Measurements from ENCODE around the gene F13B. TPM values are rescaled to one million over a fixed set of nuclear protein-coding genes. Genes with fewer than 3 reads are reported as not detected.

F13B gene
- total RNA-seq, 1 experiment from 2014 or later, result not detected

DNA sequence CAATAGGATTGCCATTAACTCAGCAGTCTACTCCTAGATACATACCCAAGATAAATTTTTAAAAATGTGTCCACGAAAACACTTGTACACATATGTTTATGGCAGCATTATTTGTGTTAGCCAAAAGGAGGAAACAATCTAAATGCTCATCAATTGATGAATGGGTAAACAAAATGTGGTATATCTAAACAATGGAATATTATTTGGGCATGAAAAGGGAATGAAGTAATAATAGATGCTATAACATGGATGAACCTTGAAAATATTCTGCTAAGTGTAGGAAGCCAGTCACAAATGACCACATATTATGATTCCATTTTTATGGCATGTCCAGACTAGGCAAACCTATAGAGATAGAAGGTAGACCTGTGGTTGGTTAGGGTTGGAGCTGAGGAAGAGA, 55.4 kb downstream of the F13B start:
- Histone ChIP-seq H3K9me2 (ENCODE audit: insufficient read depth) (no peaks in the 10 kb centered on the region), H3K27ac (ENCODE audit: low read depth, low read length) (no peak overlapping the region), H2AFZ (ENCODE audit: low read depth, low read length, poor library complexity, severe bottlenecking) (no peak overlapping the region), H3K4me3 (replicated peaks in 1 of 2; ENCODE audit: low read depth in 1 of 2, low read length in 2 of 2) (no peak overlapping the region), H4K20me1 (ENCODE audit: insufficient read depth) (no peaks in the 10 kb centered on the region), H3K79me2 (ENCODE audit: insufficient read depth, low read length) (no peaks in the 10 kb centered on the region), H3K36me3 (ENCODE audit: control insufficient read depth in 1 of 2, insufficient read depth in 2 of 2, low read length in 2 of 2) (no peaks in the 10 kb centered on the region), H3K4me1 (ENCODE audit: control insufficient read depth in 1 of 2, insufficient read depth in 2 of 2, low read length in 2 of 2) (no peaks in the 10 kb centered on the region), H3K9me3 (ENCODE audit: control insufficient read depth in 1 of 2, insufficient read depth in 1 of 2, low read depth in 1 of 2, low read length in 2 of 2) (peaks cover 0 to 3% of the 10 kb centered on the region in 2 experiments; a peak in 1 of 4 replicates), H3K9ac (ENCODE audit: low read length) (no peak overlapping the region), H3K4me2 (ENCODE audit: low read length) (no peak overlapping the region), H3K27me3 (ENCODE audit: insufficient read depth, low read length) (no peaks in the 10 kb centered on the region)
- no TSS peak for BruUV-seq (replicated peaks)
- ATAC-seq (no peak), DNase-seq (ENCODE audit: low read depth, low spot score) (no peak)
- ChIA-PET RAD21 (ENCODE audit: low non-redundant PET in 1 of 2, low total read pairs in 2 of 2, uncharacterized antibody in 2 of 2, unreplicated experiment in 2 of 2) (no interaction called here), CTCF (no interaction called here), POLR2A (no interaction called here)
- intact Hi-C loops (cut with micrococcal nuclease), result no loop called here
- no peak for TF ChIP-seq RAD21 (IDR thresholded peaks at IDR 0.05; ENCODE audit: low read depth)
- TF ChIP-seq, protein P1, sequence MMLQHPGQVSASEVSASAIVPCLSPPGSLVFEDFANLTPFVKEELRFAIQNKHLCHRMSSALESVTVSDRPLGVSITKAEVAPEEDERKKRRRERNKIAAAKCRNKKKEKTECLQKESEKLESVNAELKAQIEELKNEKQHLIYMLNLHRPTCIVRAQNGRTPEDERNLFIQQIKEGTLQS (IDR thresholded peaks at IDR 0.05), result no peak
- no peak for TF ChIP-seq SIN3A (IDR thresholded peaks at IDR 0.05; ENCODE audit: low read depth)

DNA sequence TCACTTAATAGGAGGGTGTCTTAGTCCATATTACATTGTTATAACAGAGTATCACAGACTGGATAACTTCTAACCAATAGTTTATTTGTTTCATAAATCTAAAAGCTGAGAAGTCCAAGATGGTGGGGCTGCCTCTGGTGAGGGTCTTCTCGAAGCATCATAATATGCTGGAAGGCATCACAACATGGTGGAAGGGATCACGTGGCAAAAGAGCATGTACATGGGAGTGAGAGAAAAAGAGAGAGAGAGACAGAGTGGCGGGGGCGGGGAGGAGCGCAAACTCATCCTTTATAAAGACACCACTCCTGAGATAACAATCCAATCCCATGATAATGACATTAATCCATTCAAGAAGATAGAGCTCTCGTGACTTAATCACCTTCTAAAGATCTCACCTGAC, 58.2 kb downstream of the F13B start:
- DNase-seq (ENCODE audit: low read depth, low spot score) (no peak), ATAC-seq (no peak)
- intact Hi-C loops (cut with micrococcal nuclease), result no loop called here
- Histone ChIP-seq H3K79me2 (ENCODE audit: insufficient read depth, low read length) (no peaks in the 10 kb centered on the region), H3K27ac (ENCODE audit: low read depth, low read length) (no peak overlapping the region), H3K27me3 (ENCODE audit: insufficient read depth, low read length) (no peaks in the 10 kb centered on the region), H3K9me3 (ENCODE audit: control insufficient read depth in 1 of 2, insufficient read depth in 1 of 2, low read depth in 1 of 2, low read length in 2 of 2) (peaks cover 0 to 3% of the 10 kb centered on the region in 2 experiments; a peak in 1 of 4 replicates), H3K4me2 (ENCODE audit: low read length) (no peak overlapping the region), H3K9me2 (ENCODE audit: insufficient read depth) (no peaks in the 10 kb centered on the region), H3K4me3 (replicated peaks in 1 of 2; ENCODE audit: low read depth in 1 of 2, low read length in 2 of 2) (no peak overlapping the region), H3K9ac (ENCODE audit: low read length) (no peak overlapping the region), H4K20me1 (ENCODE audit: insufficient read depth) (no peaks in the 10 kb centered on the region), H3K4me1 (ENCODE audit: control insufficient read depth in 1 of 2, insufficient read depth in 2 of 2, low read length in 2 of 2) (no peaks in the 10 kb centered on the region), H2AFZ (ENCODE audit: low read depth, low read length, poor library complexity, severe bottlenecking) (no peak overlapping the region), H3K36me3 (ENCODE audit: control insufficient read depth in 1 of 2, insufficient read depth in 2 of 2, low read length in 2 of 2) (no peaks in the 10 kb centered on the region)
- BruUV-seq (replicated peaks), result no TSS peak
- RAD21 ChIA-PET (ENCODE audit: low non-redundant PET in 1 of 2, low total read pairs in 2 of 2, uncharacterized antibody in 2 of 2, unreplicated experiment in 2 of 2), result no interaction called here
- POLR2A ChIA-PET, result no interaction called here
- CTCF ChIA-PET, result no interaction called here
- TF ChIP-seq, protein P2, sequence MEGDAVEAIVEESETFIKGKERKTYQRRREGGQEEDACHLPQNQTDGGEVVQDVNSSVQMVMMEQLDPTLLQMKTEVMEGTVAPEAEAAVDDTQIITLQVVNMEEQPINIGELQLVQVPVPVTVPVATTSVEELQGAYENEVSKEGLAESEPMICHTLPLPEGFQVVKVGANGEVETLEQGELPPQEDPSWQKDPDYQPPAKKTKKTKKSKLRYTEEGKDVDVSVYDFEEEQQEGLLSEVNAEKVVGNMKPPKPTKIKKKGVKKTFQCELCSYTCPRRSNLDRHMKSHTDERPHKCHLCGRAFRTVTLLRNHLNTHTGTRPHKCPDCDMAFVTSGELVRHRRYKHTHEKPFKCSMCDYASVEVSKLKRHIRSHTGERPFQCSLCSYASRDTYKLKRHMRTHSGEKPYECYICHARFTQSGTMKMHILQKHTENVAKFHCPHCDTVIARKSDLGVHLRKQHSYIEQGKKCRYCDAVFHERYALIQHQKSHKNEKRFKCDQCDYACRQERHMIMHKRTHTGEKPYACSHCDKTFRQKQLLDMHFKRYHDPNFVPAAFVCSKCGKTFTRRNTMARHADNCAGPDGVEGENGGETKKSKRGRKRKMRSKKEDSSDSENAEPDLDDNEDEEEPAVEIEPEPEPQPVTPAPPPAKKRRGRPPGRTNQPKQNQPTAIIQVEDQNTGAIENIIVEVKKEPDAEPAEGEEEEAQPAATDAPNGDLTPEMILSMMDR (IDR thresholded peaks at IDR 0.05 in 2 of 3, conservative IDR thresholded peaks at IDR 0.05 in 1 of 3; ENCODE audit: borderline replicate concordance in 1 of 3, insufficient read depth in 1 of 3, low read depth in 2 of 3, low read length in 2 of 3), result no peak
- TF ChIP-seq TCF7L2 (IDR thresholded peaks at IDR 0.05; ENCODE audit: borderline replicate concordance, extremely low read depth, insufficient read depth, insufficient read length) (no peak), SP1 (IDR thresholded peaks at IDR 0.05; ENCODE audit: low read depth) (no peak), EGR1 (IDR thresholded peaks at IDR 0.05; ENCODE audit: low read depth) (no peak), CEBPB (IDR thresholded peaks at IDR 0.05; ENCODE audit: low read depth) (no peak), JUND (IDR thresholded peaks at IDR 0.05) (no peak), POLR2A (IDR thresholded peaks at IDR 0.05; ENCODE audit: borderline replicate concordance, extremely low read depth, insufficient read depth, insufficient read length) (no peak), ELF1 (IDR thresholded peaks at IDR 0.05; ENCODE audit: borderline replicate concordance, low read depth) (no peak), EZH2 (IDR thresholded peaks at IDR 0.05) (no peak), POLR2AphosphoS5 (IDR thresholded peaks at IDR 0.05; ENCODE audit: low read depth, low read length) (no peak), SIN3A (IDR thresholded peaks at IDR 0.05; ENCODE audit: low read depth) (no peak), RAD21 (IDR thresholded peaks at IDR 0.05; ENCODE audit: low read depth) (no peak)
- TF ChIP-seq, protein P1 (IDR thresholded peaks at IDR 0.05), result no peak
- TF ChIP-seq, protein P3, sequence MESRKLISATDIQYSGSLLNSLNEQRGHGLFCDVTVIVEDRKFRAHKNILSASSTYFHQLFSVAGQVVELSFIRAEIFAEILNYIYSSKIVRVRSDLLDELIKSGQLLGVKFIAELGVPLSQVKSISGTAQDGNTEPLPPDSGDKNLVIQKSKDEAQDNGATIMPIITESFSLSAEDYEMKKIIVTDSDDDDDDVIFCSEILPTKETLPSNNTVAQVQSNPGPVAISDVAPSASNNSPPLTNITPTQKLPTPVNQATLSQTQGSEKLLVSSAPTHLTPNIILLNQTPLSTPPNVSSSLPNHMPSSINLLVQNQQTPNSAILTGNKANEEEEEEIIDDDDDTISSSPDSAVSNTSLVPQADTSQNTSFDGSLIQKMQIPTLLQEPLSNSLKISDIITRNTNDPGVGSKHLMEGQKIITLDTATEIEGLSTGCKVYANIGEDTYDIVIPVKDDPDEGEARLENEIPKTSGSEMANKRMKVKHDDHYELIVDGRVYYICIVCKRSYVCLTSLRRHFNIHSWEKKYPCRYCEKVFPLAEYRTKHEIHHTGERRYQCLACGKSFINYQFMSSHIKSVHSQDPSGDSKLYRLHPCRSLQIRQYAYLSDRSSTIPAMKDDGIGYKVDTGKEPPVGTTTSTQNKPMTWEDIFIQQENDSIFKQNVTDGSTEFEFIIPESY (IDR thresholded peaks at IDR 0.05; ENCODE audit: extremely low read depth, insufficient replicate concordance, low read length), result no peak

All from HCT116 (cell line).